WTC11 (cell line): ENCODE data around the gene ACADVL. TPM values are rescaled to one million over a fixed set of nuclear protein-coding genes. Genes with fewer than 3 reads are reported as not detected.

ENCODE experiments used
- ATAC-seq: fragments of 200-7000 bp; cut with Tn5 transposase; 2 replicates; pipeline ENCODE4 v1.10.0; 2021; ENCODE audit warnings: mild to moderate bottlenecking, moderate library complexity
- CTCF ChIA-PET: fragments of 300-600 bp; sonication (Branson Sonifier 250); formaldehyde crosslinking; loops from one replicate; lab custom pipeline; 2021; ENCODE audit warnings: antibody characterized with exemption; lab: Charles Lee
- POLR2A ChIA-PET: fragments of 350-600 bp; sonication (Branson Sonifier 250); formaldehyde crosslinking; loops from one replicate; lab custom pipeline; 2021; ENCODE audit warnings: antibody characterized with exemption; lab: Charles Lee
- DNase-seq: peaks from one replicate; pipeline ENCODE4 v3.0.0; 2021; ENCODE audit warnings: low spot score
- H3K27ac Mint-ChIP-seq: 2 replicates; pipeline ENCODE4 v1.8.0; 2021; ENCODE audit warnings: mixed read lengths
- H3K27me3 Mint-ChIP-seq: 2 replicates; pipeline ENCODE4 v1.8.0; 2021; ENCODE audit warnings: low read depth, mild to moderate bottlenecking, moderate library complexity, mixed read lengths
- H3K36me3 Mint-ChIP-seq: 2 replicates; pipeline ENCODE4 v1.8.0; 2021; ENCODE audit warnings: mixed read lengths
- H3K4me1 Mint-ChIP-seq: 2 replicates; pipeline ENCODE4 v1.8.0; 2022; ENCODE audit warnings: mixed read lengths
- H3K4me3 Mint-ChIP-seq: 2 replicates; pipeline ENCODE4 v1.8.0; 2021; ENCODE audit warnings: mild to moderate bottlenecking, moderate library complexity, mixed read lengths
- H3K9me3 Mint-ChIP-seq: 2 replicates; pipeline ENCODE4 v1.8.0; 2021; ENCODE audit warnings: mixed read lengths
- ATF1 ChIP-seq: sonication (generic); formaldehyde crosslinking; IDR thresholded peaks from 2 replicates; pipeline ENCODE4 v1.8.1; 2023; ENCODE audit warnings: mild to moderate bottlenecking, moderate library complexity, missing genetic modification reagents
- ERG ChIP-seq: fragments of 250-450 bp; sonication (Bioruptor Pico); IDR thresholded peaks from 2 replicates; pipeline ENCODE4 v1.8.0; 2021; ENCODE audit warnings: mild to moderate bottlenecking
- FOXK1 ChIP-seq: sonication (generic); formaldehyde crosslinking; IDR thresholded peaks from 2 replicates; pipeline ENCODE4 v1.8.0; 2022; ENCODE audit warnings: mild to moderate bottlenecking, moderate library complexity, missing genetic modification reagents
- FOXP1 ChIP-seq: sonication (generic); formaldehyde crosslinking; IDR thresholded peaks from 2 replicates; pipeline ENCODE4 v1.8.0; 2022; ENCODE audit warnings: missing genetic modification reagents, mild to moderate bottlenecking, moderate library complexity, borderline replicate concordance
- GTF2I ChIP-seq: fragments of 250-450 bp; sonication (Bioruptor Pico); conservative IDR thresholded peaks from 2 replicates; pipeline ENCODE4 v1.4.0; 2021; ENCODE audit warnings: mild to moderate bottlenecking
- HMGA2 ChIP-seq: fragments of 250-450 bp; sonication (Bioruptor Pico); IDR thresholded peaks from 2 replicates; pipeline ENCODE4 v1.4.0; 2021; ENCODE audit warnings: mild to moderate bottlenecking, moderate library complexity
- JUN ChIP-seq: sonication (generic); formaldehyde crosslinking; IDR thresholded peaks from 2 replicates; pipeline ENCODE4 v1.8.0; 2023; ENCODE audit warnings: mild to moderate bottlenecking, missing genetic modification reagents
- MXD4 ChIP-seq: fragments of 250-450 bp; sonication (Bioruptor Pico); IDR thresholded peaks from 2 replicates; pipeline ENCODE4 v1.8.0; 2021; ENCODE audit warnings: mild to moderate bottlenecking, moderate library complexity, borderline replicate concordance
- NFATC4 ChIP-seq: fragments of 250-450 bp; sonication (Bioruptor Pico); IDR thresholded peaks from 2 replicates; pipeline ENCODE4 v1.9.0; 2021; ENCODE audit warnings: mild to moderate bottlenecking
- SP1 ChIP-seq: sonication (generic); formaldehyde crosslinking; conservative IDR thresholded peaks from 2 replicates; pipeline ENCODE4 v1.8.1; 2022; ENCODE audit warnings: missing genetic modification reagents
- ZNF121 ChIP-seq: sonication (generic); formaldehyde crosslinking; IDR thresholded peaks from 2 replicates; pipeline ENCODE4 v1.8.0; 2023; ENCODE audit warnings: missing genetic modification reagents
- ZNF232 ChIP-seq: sonication (generic); formaldehyde crosslinking; IDR thresholded peaks from 2 replicates; pipeline ENCODE4 v1.8.0; 2022; ENCODE audit warnings: mild to moderate bottlenecking, missing genetic modification reagents
- ZNF281 ChIP-seq: sonication (generic); formaldehyde crosslinking; IDR thresholded peaks from 2 replicates; pipeline ENCODE4 v1.8.0; 2023; ENCODE audit warnings: mild to moderate bottlenecking, missing genetic modification reagents
- ZNF317 ChIP-seq: sonication (generic); formaldehyde crosslinking; IDR thresholded peaks from 2 replicates; pipeline ENCODE4 v1.8.1; 2023; ENCODE audit warnings: low read depth, mild to moderate bottlenecking, moderate library complexity, missing genetic modification reagents, borderline replicate concordance
- ZNF671 ChIP-seq: fragments of 250-450 bp; sonication (Bioruptor Pico); IDR thresholded peaks from 2 replicates; pipeline ENCODE4 v1.8.0; 2021; ENCODE audit warnings: mild to moderate bottlenecking
- total RNA-seq: library from RNA; stranded (reverse); gene quantifications from 3 replicates; pipeline ENCODE4 v1.2.3, GENCODE V29; 2021
- TF ChIP-seq, protein P1 (sequence below): sonication (generic); formaldehyde crosslinking; IDR thresholded peaks from 2 replicates; pipeline ENCODE4 v1.8.0; 2022; ENCODE audit warnings: mild to moderate bottlenecking, missing genetic modification reagents
- TF ChIP-seq, protein P2 (sequence below): sonication (generic); formaldehyde crosslinking; IDR thresholded peaks from 2 replicates; pipeline ENCODE4 v1.8.1; 2022; ENCODE audit warnings: mild to moderate bottlenecking, missing genetic modification reagents, moderate library complexity, borderline replicate concordance

The ACADVL gene
- total RNA-seq, 1 experiment from 2014 or later, result 236 TPM

DNA sequence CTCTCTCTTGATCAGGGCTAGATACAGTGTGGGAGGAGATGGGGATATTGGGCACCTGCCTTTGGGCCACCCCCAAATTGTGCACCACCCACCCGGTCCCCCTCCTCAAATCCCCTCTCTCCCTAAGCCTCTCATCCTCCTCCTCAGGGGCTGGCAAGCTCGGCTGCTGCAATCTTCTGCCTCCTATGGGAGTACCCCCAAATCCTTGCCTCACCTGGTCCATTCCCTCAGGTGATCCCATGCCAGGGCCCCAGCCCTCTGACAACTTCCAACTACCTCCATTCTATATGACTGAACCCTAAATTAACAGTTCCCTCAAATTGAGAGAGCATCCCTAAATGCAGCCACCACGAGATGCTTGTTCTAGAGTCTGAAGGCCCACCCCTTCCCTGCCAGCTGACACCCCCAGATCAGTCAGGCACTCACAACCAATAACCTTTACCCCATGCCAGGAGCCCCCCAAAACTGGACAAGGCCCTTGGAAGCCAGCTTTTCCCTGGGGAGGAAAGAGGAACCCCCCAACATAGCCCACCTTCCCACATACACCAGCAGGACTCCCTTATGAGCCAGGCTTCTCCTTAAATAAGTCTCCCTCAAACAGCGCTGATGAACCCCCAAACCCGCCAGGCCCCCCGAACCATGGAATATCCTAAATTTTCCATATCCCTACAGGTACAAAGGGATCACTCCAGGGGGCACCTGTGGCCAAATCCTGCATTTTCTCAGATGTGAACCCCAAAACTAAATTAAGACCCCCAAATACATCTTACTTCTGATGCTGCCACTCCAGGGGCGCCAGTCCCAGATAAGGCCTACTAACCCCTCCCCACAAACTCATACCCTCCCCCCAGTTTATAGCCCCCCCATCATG, 3.3 kb upstream of the ACADVL start:
- POLR2A ChIA-PET, result no interaction called here
- no peaks in the 10 kb centered on the region for H3K36me3 Mint-ChIP-seq
- H3K9me3 Mint-ChIP-seq, result no peaks in the 10 kb centered on the region
- peak overlapping the region; percentile 77 for H3K4me3 Mint-ChIP-seq
- H3K4me1 Mint-ChIP-seq, result peaks cover 64% of the 10 kb centered on the region
- TF ChIP-seq ZNF121 (CRISPR knock-in tag) (no peak), FOXK1 (CRISPR knock-in tag) (no peak), ZNF281 (CRISPR knock-in tag) (no peak), ZNF671 (CRISPR knock-in tag) (no peak), NFATC4 (no peak), HMGA2 (CRISPR knock-in tag) (no peak), GTF2I (CRISPR knock-in tag) (no peak), ZNF317 (CRISPR knock-in tag) (no peak), FOXP1 (no peak), ZNF232 (CRISPR knock-in tag) (no peak), JUN (no peak), ERG (CRISPR knock-in tag) (no peak)
- TF ChIP-seq, protein P1, sequence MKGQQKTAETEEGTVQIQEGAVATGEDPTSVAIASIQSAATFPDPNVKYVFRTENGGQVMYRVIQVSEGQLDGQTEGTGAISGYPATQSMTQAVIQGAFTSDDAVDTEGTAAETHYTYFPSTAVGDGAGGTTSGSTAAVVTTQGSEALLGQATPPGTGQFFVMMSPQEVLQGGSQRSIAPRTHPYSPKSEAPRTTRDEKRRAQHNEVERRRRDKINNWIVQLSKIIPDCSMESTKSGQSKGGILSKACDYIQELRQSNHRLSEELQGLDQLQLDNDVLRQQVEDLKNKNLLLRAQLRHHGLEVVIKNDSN (CRISPR knock-in tag), result no peak
- TF ChIP-seq, protein P2, sequence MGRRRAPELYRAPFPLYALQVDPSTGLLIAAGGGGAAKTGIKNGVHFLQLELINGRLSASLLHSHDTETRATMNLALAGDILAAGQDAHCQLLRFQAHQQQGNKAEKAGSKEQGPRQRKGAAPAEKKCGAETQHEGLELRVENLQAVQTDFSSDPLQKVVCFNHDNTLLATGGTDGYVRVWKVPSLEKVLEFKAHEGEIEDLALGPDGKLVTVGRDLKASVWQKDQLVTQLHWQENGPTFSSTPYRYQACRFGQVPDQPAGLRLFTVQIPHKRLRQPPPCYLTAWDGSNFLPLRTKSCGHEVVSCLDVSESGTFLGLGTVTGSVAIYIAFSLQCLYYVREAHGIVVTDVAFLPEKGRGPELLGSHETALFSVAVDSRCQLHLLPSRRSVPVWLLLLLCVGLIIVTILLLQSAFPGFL, result no peak
- CTCF ChIA-PET, result interaction anchor here (0.6 to 2.9 kb wide), 6 partner anchors 52 to 171 kb away, joined by 3 to 11 read pairs (median 4); no protein-coding TSS in a partner anchor
- no peak for DNase-seq
- H3K27me3 Mint-ChIP-seq, result peaks cover 4% of the 10 kb centered on the region; the same call in 1 of the 2 replicates
- no peak for ATAC-seq
- peak overlapping the region; percentile 96 for H3K27ac Mint-ChIP-seq

DNA sequence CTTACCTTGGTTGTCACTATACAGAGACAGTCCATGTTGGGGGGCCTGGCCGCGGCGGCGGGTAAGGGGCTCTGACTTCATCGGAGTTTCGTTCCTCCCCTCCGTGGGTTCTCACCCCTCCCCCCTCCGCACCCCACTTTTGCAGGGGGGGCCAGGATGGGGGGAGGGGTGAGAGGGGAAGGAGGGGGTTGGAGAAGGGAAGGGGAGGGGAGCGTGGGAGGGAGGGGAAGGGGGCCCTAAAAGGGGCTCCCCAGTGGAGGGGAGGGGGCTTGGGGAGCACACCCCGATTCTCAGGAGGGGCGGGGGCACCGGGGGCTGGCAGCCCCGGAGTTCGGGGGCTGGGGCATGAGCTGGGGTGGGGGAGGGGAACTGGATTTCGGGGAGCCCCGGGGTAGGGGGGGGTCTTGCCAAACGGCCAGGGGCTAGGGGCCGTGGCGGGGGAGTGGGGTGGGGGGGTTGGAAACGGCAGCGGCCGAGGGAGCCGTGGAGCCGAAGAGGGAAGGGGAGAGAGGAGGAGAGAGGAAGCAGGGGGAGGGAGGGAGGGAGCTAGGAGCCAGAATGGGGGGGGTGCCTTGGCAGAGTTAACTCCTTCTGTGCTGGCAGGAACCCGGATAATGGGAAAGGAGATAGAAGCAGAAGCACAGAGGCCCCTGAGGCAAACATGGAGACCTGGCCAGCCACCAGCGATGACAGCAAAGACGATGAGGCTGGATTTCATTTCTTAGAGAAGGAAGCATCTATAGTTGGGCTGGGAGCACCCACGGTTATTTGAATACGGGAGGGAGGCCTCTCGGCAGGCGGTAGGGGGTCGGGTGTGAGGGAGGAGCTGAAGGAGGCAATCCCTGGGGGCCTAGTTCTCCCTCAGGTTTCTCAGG, 2.4 kb upstream of the ACADVL start:
- Mint-ChIP-seq H3K36me3 (no peaks in the 10 kb centered on the region), H3K4me1 (peaks cover 57% of the 10 kb centered on the region), H3K4me3 (peak overlapping the region; percentile 78), H3K27ac (peak overlapping the region; percentile 79; the same call in 1 of the 2 replicates), H3K27me3 (peaks cover 4% of the 10 kb centered on the region; the same call in 1 of the 2 replicates), H3K9me3 (no peaks in the 10 kb centered on the region)
- DNase-seq (no peak), ATAC-seq (no peak)
- ChIA-PET POLR2A (no interaction called here), CTCF (interaction anchor here (0.6 to 4.8 kb wide), 6 partner anchors 9 to 620 kb away, joined by 3 to 24 read pairs (median 4); partner anchors contain the start of gene DVL2)
- TF ChIP-seq ZNF671 (CRISPR knock-in tag) (no peak), ATF1 (CRISPR knock-in tag) (0 out of 2 replicates have a peak, but pooled peaks have one; percentile 35), SP1 (CRISPR knock-in tag) (0 out of 2 replicates have a peak, but pooled peaks have one; percentile 9), MXD4 (CRISPR knock-in tag) (no peak)
